HCT116 (cell line): ENCODE results near the gene TTC12.

Experiments
- CEBPB ChIP-seq: IDR thresholded peaks from 2 replicates; pipeline ENCODE4 v1.6.1; 2012; ENCODE audit warnings: low read depth
- EGR1 ChIP-seq: IDR thresholded peaks from 2 replicates; pipeline ENCODE4 v1.6.1; 2012; ENCODE audit warnings: low read depth
- ELF1 ChIP-seq: IDR thresholded peaks from 2 replicates; pipeline ENCODE4 v1.6.1; 2012; ENCODE audit warnings: low read depth, borderline replicate concordance
- FOSL1 ChIP-seq: IDR thresholded peaks from 2 replicates; pipeline ENCODE4 v1.6.1; 2012; ENCODE audit warnings: low read depth
- POLR2A ChIP-seq: IDR thresholded peaks from 2 replicates; pipeline ENCODE4 v1.7.0; 2011; ENCODE audit warnings: borderline replicate concordance; ENCODE audit not compliant: insufficient read depth, insufficient read length; ENCODE audit errors: extremely low read depth
- POLR2AphosphoS5 ChIP-seq: IDR thresholded peaks from 2 replicates; pipeline ENCODE4 v1.6.1; 2011; ENCODE audit warnings: mild to moderate bottlenecking, low read depth, low read length, moderate library complexity
- SIN3A ChIP-seq: IDR thresholded peaks from 2 replicates; pipeline ENCODE4 v1.6.1; 2012; ENCODE audit warnings: low read depth
- TCF7L2 ChIP-seq: IDR thresholded peaks from 2 replicates; pipeline ENCODE4 v1.7.0; 2011; ENCODE audit warnings: borderline replicate concordance, inconsistent platforms; ENCODE audit not compliant: insufficient read depth, insufficient read length; ENCODE audit errors: extremely low read depth
- YY1 ChIP-seq: IDR thresholded peaks from 2 replicates; pipeline ENCODE4 v1.6.1; 2011; ENCODE audit warnings: low read length, low read depth, moderate library complexity, mild to moderate bottlenecking; ENCODE audit not compliant: insufficient replicate concordance; ENCODE audit errors: extremely low read depth
- TF ChIP-seq, protein P1 (sequence below): IDR thresholded peaks from 2 replicates; pipeline ENCODE4 v1.6.1; 2012
- TF ChIP-seq, protein P2 (sequence below), 3 experiments: fragments of 200-600 bp in 1 of 3; sonication (generic) in 1 of 3; IDR thresholded peaks in 2 of 3; conservative IDR thresholded peaks in 1 of 3; 2 replicates each; pipeline ENCODE4 v1.5.1; 2012 to 2017; ENCODE audit warnings: low read depth in 2 of 3, low read length in 2 of 3, antibody characterized with exemption in 1 of 3, borderline replicate concordance in 1 of 3, control low read depth in 1 of 3, mild to moderate bottlenecking in 1 of 3, mixed read lengths in 1 of 3, mixed run types in 1 of 3, moderate library complexity in 1 of 3; ENCODE audit not compliant: insufficient read depth in 1 of 3
- TF ChIP-seq, protein P3 (sequence below): IDR thresholded peaks from 2 replicates; pipeline ENCODE4 v1.6.1; 2012

DNA sequence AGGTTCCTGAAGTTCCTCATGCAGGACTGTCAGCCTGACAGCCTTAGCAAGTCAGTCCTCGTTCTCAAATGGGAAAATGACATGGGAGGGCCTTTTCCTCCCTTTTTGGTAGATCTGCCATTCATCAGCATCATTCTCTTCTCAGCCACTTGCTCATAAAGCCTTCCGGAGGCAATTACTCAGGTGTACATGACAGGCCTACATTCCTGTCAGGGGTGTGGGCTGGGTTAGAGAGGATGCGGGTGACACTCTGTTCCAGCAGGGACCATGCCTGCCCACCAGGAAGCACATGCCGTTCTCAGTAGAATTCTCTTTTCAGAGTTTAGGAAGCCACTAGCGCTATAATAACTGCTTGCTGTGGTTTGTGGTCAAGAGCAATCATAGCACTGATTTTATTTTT, 49.0 kb downstream of the TTC12 start:
- no peak for TF ChIP-seq CEBPB
- TF ChIP-seq, protein P1, sequence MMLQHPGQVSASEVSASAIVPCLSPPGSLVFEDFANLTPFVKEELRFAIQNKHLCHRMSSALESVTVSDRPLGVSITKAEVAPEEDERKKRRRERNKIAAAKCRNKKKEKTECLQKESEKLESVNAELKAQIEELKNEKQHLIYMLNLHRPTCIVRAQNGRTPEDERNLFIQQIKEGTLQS = no peak
- TF ChIP-seq, protein P2, sequence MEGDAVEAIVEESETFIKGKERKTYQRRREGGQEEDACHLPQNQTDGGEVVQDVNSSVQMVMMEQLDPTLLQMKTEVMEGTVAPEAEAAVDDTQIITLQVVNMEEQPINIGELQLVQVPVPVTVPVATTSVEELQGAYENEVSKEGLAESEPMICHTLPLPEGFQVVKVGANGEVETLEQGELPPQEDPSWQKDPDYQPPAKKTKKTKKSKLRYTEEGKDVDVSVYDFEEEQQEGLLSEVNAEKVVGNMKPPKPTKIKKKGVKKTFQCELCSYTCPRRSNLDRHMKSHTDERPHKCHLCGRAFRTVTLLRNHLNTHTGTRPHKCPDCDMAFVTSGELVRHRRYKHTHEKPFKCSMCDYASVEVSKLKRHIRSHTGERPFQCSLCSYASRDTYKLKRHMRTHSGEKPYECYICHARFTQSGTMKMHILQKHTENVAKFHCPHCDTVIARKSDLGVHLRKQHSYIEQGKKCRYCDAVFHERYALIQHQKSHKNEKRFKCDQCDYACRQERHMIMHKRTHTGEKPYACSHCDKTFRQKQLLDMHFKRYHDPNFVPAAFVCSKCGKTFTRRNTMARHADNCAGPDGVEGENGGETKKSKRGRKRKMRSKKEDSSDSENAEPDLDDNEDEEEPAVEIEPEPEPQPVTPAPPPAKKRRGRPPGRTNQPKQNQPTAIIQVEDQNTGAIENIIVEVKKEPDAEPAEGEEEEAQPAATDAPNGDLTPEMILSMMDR (IDR thresholded peaks at IDR 0.05 in 2 of 3, conservative IDR thresholded peaks at IDR 0.05 in 1 of 3; ENCODE audit: borderline replicate concordance in 1 of 3, insufficient read depth in 1 of 3, low read depth in 2 of 3, low read length in 2 of 3) = no peak
- TF ChIP-seq, protein P3, sequence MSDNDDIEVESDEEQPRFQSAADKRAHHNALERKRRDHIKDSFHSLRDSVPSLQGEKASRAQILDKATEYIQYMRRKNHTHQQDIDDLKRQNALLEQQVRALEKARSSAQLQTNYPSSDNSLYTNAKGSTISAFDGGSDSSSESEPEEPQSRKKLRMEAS = no peak
- TF ChIP-seq POLR2A = no peak
- no peak for TF ChIP-seq POLR2AphosphoS5
- no peak for TF ChIP-seq ELF1
- TF ChIP-seq EGR1 = no peak
- TF ChIP-seq YY1 = no peak
- TF ChIP-seq FOSL1 = no peak
- TF ChIP-seq TCF7L2 = no peak
- TF ChIP-seq SIN3A = no peak
